ENCODE data around the gene CACNA2D4. TPM values are rescaled to one million over a fixed set of nuclear protein-coding genes. Genes with fewer than 3 reads are reported as not detected.

The CACNA2D4 gene
- total RNA-seq, 1 experiment from 2014 or later = 44.0 TPM

DNA sequence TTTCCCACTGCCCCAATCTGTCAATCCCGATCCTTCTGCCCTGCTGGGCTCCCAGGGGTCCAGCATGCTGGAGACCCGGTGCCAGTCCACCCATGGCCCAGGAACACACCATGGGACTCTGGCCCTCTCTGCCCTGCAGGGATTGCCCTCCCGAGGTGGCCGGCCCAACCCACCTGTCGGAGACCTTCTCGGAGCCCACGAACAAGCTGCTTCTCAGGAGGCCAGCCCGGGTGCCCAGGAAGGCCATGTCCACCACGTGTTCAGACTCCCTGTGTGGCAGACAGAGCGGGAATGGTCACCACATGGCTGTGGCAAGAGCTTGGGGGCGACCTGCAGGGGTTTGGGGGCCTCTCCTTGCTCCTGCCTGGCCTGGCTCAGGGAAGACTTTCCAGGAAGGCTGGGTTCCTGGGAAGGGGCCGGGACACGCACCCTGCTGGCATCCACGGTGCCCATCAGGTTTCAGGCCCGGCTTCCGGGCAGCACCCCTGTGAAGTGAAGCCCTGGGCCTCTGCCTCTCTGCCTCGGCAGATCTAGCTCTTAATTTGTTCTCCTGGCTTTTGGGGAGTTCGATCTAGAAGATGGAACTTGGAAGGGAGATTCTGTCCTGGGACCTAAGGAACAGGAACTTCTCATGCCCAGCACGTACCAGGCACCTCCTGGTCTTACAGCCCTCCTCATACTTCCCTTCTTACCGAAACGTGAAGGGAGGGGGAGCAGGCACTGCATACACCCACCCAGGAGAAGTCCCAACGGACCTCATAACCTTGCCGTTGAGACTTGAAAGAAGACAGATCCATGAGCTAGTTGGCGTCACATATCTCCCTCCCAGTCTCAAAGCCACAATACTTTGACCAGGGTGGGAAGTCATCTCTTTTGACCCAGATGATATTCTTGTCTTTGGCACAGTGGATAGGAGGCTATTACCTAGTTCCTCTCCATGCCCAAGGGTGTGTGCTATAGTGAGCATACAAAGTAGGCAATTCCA lies 71.7 kb downstream of the CACNA2D4 start:
- no peak for DNase-seq (ENCODE audit: low read depth)

DNA sequence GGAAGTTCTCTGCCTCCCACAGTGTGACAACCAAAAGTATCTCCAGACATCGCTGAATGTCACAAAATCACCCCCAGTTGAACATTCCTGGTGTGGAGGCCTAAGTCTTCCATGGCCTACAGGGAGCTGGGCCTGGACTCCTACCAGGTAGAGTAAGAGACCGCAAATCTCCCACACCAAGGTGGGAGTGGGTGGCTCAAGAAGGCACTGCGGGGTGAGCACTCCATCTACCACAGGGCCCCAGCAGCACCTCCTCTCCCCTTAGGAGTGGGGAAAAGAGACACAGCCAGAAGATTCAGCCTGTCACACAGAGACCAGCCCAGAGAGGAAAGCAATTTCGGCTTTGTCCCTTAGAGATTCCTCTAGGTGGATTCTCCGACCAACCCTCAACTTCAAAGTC lies 72.6 kb downstream of the CACNA2D4 start:
- no peak for DNase-seq (ENCODE audit: low read depth)

DNA sequence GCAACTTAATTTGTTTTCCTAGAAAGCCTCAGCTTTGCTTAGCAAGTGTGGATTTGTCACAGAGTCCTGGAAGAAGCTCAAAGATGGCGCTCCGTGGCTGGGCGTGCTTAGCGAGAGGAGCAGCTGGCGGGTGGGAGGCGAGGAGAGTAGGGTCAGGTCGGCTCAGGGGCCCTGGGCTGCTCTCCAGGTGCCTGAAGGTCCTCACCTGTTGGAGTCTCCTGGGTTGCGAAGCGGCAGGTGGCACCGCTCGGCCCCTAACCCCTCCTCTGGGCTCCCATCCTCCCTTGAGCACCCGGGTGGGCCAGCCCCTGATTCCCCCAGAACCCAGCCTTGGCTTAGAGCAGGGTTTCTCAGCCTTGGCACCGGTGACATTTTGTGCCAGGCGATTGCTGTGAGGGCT lies 73.0 kb downstream of the CACNA2D4 start:
- no peak for DNase-seq (ENCODE audit: low read depth)

DNA sequence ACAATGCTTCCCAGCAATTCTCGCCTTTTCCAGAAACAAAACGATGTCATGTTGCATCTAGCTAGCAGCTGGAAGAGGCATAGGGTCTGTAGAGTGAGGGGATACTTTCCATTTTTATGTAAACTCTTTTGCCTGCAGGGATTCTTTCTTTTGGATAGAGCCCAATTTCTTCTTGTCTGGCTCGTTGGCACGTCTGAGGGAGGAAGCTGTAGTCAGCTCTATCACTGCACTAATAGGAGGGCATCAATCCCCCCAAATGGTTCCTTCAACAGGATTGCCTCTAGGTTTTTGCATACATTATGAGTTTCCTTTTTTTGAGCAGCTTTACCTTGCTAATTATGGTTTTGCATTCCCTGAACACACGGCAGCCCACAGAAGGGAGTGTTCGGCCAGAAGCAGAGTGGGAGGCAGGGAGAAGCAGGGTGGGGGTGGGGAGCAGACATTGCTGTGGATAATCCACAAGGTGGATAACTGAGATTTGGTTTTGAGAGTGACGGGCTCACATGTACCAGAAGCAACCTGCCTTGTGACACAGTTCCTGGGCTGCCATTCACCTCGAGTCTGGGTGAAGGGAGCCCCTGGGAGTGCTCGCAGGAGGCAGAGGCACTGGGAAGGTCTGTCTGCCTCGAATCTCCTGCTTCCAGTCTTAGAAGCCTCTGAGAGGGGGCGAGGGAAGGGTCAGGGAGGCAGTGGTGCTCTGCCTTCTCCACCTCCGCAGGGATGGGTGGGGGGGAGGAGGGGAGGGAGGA lies 73.6 kb downstream of the CACNA2D4 start:
- DNase-seq (ENCODE audit: low read depth) = no peak

DNA sequence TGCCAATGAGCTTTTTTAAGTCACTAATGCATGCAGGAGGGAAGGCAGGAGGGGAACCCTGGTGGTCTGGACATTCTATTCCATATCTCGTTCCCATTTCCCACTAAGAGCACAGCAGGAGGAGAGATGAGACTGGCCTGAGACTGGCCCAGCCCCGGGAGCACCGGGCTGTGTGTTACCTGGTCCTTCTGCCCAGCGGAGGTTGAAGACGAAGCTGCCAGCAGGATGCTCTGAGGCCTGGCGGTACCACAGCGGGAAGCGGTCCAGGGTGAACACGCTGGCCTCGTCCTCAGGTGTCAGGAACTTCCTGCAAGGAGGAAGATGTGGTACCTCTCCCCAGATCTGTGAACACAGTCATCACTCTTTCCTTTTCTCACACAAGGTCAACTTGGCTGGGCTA lies 74.2 kb downstream of the CACNA2D4 start:
- no peak for DNase-seq (ENCODE audit: low read depth)

DNA sequence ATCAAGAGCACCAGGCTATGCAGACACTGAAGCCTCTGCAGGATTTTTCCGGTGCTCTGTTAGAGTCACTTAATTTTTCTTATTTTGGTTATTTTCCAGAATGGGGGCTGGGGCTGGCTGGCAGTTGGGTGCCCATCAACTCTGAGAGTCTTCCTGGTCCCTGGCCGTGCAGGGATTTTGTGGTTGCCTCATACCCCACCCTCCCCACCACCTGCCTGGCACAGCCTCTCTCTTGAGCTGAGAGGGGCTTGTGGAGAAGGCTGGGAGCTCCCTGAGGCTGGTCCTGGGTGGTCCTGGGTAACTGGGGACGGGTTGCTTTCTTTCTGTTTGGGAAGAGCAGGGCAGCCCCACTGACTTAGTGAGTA lies 74.8 kb downstream of the CACNA2D4 start:
- no peak for DNase-seq (ENCODE audit: low read depth)

DNA sequence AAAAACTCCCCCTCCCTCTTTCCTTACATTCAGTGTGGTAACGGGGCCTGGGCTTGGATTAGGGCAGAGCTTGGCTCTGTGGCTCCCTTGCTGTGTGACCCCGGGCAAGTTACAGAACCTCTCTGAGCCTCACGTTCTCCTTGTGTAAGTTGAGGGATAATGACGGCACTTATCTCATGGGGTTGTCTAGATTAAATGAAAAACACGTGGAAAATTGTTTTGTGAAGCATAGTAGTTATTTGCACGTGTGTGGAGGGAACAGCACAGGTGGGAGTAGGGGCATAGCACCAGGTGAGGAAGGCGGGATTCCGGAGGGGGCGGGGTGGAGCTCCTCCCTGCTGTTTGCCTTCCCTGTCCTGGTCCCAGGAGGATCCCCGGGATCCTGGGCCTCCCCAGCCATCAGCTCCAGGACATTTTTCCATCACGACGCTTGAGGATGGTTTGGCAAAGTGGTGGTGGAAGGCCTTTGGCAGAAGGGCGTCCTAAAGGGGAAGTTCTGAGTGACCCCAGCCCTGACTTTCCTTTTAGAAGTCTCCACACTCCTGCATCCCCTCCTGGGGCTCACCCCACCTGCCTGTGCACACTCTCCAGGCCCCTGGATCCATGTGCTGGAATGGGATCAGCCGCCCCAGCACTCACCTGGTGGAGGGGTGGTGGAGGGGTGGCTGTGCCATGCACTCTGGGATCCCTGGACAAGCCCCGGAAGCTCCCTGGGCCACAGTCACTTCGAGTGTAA lies 75.4 kb downstream of the CACNA2D4 start:
- DNase-seq (ENCODE audit: low read depth) = no peak

DNA sequence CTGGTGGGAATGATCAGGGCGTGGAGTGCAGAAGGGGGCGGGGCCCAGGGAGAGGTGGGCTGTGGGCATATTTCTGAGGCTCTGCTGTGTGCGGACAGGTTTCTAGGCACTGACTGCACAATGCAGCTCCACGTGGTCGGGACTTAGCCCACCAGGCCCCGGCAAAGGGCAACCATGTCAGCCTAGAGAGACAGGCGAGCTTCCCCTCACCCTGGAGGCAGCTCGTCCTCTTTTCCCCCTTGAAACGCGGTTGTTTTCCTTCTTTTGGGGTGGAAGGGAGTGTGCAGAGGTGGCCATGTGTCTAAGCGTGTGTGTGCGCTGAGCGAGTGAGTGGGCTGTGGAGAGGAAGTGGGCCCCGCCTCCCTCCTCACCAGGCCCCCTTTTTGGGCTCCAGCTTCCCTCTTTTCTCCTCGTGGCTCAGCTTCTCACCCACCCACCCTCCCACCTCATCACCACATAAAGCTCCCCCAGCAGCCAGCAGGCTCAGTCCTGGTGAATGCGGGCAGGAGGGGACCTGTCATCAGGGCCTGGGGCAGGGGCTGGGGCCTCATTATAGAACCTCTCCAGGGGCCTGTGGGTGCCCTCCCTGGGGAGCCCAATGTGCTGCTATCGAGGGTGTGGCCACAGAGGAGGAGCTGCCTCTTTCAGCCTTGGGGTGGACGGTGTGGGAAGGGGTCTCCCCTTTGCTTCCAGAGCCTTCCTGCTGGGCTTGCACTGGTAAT lies 76.1 kb downstream of the CACNA2D4 start:
- DNase-seq (ENCODE audit: low read depth) = no peak

DNA sequence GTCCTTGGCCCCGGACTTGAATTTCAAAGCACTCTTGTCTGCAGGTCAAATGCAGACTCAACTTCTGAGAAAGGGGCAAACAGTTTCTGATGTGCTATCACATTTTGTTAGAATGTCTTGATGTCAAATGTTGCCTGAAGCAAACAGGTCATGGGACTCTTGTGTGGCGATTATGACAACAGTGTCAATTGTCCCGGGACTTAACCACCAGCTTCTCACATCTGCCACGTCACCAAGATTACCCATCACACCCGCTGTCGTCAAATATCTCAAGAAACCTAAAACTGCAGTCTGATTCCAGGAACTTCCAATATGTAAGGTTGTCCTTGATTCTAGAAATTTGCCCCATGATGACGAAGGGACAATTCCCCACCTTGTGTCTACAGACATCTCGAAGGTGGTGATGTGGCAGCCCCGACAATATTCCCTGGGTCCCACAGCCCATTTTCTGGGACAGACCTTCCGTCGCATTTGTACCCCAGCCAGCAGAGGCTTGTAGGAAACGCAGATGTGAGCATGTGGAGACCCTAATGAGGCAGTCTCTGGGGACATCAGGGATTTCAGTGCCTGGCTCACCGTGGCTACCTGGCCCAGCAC lies 76.8 kb downstream of the CACNA2D4 start:
- DNase-seq (ENCODE audit: low read depth) = no peak

DNA sequence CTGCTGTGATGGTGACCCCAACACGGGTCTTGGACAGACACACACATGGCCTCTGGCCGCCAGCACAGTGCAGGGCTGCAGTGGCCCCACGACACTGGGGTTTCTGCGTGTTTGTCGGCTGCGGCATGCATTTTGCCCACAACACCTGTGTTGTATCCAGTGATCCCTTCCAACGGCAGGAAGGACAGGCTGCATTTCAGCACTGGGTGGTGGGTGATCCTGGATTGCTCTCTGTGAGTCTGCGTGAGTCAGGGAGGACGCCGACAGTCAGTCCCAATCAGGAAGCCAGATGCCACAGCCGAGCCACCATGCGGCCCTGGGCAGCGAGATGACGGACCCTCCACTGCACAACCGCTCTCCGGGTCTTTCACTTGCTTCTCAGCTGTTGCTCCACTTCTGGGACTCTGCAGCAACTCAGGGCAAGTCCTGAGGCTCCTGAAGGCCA lies 77.4 kb downstream of the CACNA2D4 start:
- no peak for DNase-seq (ENCODE audit: low read depth)

DNA sequence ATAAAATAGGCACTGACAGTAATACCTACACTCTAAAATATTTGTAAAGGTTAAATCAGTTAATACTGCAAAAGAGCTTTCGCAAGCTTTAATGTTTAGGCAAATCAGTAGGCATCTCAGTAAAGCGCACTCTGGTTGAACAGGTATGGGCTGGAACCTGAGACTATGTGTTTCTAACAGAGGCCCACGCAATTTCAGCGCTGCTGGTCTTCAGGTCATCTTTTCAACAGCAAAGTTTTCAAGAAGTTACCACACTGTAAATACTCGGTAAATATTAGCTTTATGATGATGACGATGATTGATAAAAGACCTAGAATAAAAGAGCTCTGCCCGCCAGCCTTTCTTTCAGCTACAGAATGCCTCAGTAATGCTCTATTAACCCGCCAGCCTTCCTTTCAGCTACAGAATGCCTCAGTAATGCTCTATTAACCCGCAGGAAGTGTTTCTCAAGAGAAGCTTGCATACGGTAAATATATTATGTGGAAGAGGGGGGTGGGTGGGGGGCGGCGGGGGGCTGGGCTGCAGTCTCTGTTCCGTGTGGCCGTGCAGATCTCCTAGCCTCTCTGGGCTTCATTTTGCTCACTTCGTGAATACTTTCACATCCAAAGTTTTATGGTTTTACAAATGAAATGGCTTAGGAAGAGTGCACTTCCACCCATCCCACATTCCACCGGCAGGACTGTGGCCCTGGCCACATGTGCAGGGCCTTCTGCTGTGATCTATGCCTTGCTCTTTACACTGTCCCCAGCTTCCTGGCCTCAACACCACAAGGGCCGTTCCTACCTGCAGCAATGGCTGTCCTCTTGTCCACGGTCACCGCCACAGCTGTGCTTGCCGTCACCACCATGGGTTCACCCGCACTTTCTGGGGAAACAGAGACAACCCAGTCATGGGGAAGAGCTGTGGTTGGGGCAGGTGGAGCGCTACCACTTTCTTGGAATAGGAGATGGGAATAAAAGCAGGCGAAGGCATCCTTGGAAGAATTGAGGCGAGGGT lies 78.2 kb downstream of the CACNA2D4 start:
- DNase-seq (ENCODE audit: low read depth) = no peak

DNA sequence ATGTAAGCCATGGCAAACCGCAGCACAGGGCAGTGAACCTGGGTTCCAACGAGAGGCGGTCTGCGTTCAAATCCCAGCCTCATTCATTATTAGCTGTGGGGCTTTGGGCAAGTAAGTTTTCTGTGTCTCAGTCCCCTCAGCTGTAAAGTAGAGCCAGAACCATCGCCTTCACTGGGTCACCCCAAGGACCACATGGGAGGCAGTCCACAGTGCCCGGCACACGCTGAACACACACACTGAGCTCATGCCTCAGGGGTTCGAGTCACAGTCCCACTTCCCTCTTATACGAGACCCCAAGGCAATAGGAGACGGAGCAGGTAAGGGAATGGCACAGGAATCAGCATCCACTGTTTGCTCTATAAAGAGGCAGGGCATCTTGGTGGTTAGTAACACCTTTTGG lies 79.0 kb downstream of the CACNA2D4 start:
- DNase-seq (ENCODE audit: low read depth) = no peak

DNA sequence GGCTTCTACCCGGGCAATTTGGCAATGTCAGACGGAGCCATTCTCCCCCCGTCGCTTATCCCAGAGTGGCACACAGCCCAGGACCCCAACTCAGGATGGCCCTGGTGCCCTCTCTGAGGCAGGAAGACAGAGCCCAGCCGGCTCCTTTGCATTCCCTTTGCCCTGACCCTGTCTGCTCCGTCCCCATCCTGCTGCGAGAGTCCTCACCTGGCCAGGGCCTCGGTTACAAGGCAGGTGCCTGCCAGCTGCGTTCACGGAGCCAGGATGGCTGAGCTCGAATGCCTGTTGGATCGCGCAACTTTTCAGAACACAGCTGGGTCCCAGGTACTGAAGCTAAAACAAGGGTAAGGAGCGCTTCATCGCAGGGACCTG lies 79.5 kb downstream of the CACNA2D4 start:
- no peak for DNase-seq (ENCODE audit: low read depth)

DNA sequence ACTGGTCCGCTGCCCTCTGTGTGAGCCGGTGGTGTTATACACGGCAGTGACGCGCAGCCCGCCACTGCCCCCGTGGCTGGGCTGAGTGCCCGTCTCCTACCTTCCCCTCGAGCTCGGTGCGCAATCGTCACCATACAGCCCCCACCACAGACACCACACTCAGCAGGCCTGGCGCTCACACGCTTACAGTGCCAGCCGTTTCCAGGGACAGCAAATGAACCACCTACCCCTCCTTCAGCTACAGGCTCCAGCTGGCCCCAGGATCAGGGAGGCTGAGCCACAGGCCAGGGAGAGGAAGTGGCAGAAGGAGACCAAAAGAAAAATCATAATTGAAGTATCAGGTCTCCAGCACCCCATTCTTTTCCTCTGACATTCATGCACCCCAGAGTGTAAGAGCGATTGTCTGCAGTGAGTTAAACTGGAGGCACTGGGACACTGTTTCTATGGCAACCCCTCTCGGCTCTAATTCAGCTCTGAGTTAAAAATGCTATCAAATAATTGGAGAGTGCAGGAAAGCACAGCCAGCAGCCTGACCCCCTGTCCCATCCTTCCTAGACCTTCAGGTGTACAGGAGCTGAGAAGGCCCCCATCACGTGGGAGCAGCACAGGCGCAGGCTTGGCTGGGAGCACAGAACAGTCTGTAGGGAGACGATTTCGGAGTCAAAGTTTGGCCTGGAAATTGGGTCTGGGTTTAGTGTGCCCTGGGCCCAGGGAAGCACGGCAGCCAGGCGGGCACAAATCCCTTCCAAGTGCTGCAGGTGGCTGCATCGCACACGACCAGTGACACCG lies 80.1 kb downstream of the CACNA2D4 start:
- no peak for DNase-seq (ENCODE audit: low read depth)

DNA sequence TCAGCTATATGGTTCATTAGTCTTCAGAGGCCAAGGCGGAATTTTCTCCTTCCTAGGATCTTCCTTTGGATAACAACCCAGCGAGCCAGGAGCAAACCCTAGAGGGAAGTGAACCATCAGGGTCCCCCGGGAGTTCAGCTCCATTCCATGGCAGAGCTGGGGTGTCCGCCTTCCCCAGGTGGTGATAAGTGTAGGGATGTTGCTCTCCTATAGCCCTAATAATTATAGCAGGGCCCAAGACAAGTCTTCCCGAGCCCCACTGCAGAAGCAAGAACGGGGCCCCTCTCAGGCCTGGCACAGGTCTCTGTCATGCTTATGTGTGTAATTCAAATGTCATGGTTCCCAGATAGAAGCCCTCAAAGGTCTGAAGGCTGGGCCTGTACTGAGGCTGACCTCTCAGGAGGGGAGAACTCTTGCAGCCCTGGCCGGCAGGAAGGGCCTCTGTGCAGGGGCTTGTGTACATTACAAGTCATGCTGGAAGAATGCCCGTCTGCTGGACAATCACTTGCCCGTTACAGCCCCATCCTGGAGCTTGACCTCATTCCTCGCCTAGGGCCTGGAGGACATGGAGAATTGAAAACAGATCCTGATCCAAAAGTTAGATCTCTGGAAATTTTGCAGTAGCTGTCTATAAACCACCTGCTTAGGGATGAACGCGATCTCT lies 80.8 kb downstream of the CACNA2D4 start:
- peak; percentile 18 for DNase-seq (ENCODE audit: low read depth)

DNA sequence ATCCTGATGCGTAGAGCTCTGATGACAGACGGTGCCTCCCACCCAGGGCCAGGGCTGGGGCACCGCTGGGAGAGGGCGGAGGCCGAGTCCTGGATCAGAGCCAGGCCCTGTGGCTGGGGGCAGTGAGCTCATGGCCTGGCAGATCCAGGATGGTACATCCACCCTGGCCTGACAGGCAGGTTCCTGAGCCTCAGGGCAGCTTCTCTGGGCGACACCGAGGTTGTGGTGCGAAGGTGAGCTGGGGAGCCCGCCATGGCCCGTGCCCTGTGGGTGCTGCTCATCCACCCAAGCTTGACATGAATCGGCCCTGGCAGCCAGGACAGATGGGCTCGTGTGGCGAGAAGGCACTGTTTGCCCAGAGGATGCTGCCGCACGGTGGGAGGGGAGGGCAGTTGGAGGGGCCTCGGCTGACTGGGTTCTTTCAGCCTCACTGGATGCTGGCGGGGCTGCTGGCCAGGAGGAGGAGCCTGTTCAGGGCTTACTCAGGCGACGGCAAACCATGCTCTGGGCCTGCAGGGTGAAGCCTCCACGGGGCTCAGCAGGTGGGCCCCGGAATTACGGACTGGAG lies 81.5 kb downstream of the CACNA2D4 start:
- DNase-seq (ENCODE audit: low read depth) = no peak

DNA sequence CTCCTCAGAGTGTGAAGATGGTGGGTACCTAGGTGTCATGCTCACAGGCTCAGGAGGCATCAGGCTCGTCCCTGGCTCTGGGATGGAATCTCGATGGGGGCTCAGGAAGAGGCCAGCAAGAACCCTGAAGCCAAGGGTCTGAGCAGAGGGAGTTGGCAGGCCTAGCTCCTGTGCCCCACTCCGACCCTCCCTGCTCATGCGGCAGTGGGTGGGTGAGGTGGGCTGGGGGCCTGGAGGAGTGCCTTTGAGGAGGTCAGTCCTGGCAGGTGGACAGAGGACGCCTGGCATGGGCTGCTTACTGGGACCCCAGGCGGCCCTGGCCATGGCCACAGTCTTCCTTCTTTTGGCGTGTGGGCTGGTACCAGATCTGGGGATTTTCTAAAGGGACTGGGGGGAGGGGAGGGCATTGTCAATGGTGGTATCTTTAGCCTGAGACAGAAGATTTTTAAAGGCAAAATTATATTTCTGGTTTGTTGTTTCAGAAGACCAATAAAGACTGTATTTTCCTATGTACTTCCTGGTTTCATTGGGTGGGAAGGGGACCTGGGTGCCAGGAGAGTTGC lies 82.1 kb downstream of the CACNA2D4 start:
- no peak for DNase-seq (ENCODE audit: low read depth)

Measured in HT1080 (cell line).